OCI-LY7 (cell line): ENCODE measurements around the gene RNF146.

Source experiments
- CTCF ChIP-seq: fragments of 200-600 bp; sonication (generic); conservative IDR thresholded peaks from 2 replicates; pipeline ENCODE4 v1.5.1; 2014; ENCODE audit warnings: mild to moderate bottlenecking, antibody characterized with exemption, low read length, moderate library complexity, mixed read lengths
- EZH2phosphoT487 ChIP-seq: fragments of 200-600 bp; sonication (generic); IDR thresholded peaks from 2 replicates; pipeline ENCODE4 v1.6.1; 2018; ENCODE audit warnings: low read depth, borderline replicate concordance, mild to moderate bottlenecking, mixed run types, antibody characterized with exemption, low read length, moderate library complexity, mixed read lengths

GRCh38 chr6:127303917-127304316, 37.3 kb downstream of the RNF146 start:
- TF ChIP-seq CTCF (no peak), EZH2phosphoT487 (no peak)
